Measurements from ENCODE around the gene EHMT1. TPM values are rescaled to one million over a fixed set of nuclear protein-coding genes. Genes with fewer than 3 reads are reported as not detected.
A peak's percentile ranks its signal among the peaks of the same experiment; 100 is the strongest.
"Not testable (repeated sequence)": the region's sequence is repeated elsewhere in the genome, so short reads cannot be mapped to it uniquely, and the experiment has no call there.

The EHMT1 gene
- total RNA-seq, 2 experiments from 2014 or later = 112 to 115 TPM

DNA sequence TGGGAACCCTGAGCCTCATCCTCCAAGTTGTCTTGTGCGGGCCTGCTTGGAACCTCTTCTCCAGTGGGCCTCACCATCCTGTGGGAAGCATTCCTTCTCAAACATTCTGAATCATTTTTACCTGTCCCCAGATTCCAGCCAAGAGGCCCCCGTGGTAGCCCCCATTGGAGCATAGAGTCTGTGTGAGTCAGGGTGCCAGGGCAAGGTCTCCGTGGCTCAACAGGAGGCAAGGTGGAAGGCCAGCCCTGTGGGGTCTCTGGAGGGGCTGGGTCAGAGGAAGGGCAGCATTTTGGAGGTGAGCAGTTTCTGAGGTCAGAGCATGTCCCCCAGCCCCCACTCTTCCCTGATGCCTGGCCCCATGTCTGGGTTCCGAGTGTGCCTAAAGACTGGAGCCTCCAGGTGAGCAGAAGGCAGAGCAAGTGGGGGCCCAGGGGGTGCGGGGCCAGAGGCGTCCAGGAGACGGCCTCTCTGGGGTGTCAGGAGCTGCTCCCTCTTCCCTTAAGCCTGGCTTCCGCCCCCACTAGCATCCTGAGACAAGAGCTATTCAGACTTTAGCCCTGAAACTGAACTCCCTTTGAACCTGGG, 260.9 kb downstream of the EHMT1 start:
- Mint-ChIP-seq H3K4me1 (ENCODE audit: low read depth) (peaks cover 2% of the 10 kb centered on the region), H3K27me3 (ENCODE audit: low read depth) (peaks cover 11% of the 10 kb centered on the region), H3K9me3 (ENCODE audit: insufficient read depth) (no peaks in the 10 kb centered on the region), H3K4me3 (no peak overlapping the region), H3K36me3 (ENCODE audit: low read depth) (peaks cover 3% of the 10 kb centered on the region), H3K27ac (no peak overlapping the region)
- DNase-seq (no peak), ATAC-seq (no peak)
- ChIA-PET POLR2A (no interaction called here), CTCF (no interaction called here)

DNA sequence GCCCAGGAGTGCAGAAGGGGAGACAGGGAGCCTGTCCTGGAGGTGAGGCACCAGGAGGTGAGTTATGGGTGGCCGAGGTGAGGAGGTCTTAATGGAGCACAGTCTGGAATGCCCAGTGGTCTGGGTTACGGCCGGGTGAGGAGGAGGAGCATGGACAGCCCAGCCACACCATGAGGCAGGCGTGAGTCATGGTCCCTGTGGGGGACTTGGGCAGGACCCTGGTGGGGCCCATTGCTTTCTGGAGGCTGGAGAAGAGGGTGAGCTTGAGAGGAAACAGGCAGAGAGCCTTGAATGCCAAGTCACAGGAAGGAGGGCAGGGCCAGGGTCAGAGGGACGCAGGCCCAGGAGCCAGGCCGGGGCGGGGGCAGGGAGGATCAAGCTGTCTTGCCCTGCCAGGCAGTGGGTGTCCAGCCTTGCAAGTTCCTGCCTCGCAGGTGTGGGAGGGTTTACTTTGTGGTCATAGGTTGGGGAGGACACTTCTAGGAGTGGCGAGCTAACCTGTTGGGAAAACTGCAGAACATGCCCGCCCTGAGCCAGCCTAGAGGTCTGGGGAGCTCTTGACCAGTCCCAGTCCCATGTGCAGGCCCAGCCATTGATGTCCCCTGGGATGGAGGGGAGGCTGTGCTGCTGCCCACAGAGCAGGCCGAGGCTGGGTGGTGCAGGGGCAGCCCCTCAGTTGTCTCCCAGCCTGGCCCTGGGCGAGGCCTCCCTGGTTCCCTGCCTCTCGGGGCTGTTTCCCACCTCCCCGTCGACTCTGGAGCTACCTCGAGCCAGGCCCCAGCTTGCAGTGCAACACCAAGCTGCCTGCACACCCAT, 261.6 kb downstream of the EHMT1 start:
- ATAC-seq (no peak), DNase-seq (no peak)
- POLR2A ChIA-PET = no interaction called here
- Mint-ChIP-seq H3K9me3 (ENCODE audit: insufficient read depth) (no peaks in the 10 kb centered on the region), H3K27me3 (ENCODE audit: low read depth) (peaks cover 11% of the 10 kb centered on the region), H3K4me3 (no peak overlapping the region), H3K27ac (no peak overlapping the region), H3K4me1 (ENCODE audit: low read depth) (peaks cover 2% of the 10 kb centered on the region), H3K36me3 (ENCODE audit: low read depth) (peaks cover 3% of the 10 kb centered on the region)
- CTCF ChIA-PET = no interaction called here

DNA sequence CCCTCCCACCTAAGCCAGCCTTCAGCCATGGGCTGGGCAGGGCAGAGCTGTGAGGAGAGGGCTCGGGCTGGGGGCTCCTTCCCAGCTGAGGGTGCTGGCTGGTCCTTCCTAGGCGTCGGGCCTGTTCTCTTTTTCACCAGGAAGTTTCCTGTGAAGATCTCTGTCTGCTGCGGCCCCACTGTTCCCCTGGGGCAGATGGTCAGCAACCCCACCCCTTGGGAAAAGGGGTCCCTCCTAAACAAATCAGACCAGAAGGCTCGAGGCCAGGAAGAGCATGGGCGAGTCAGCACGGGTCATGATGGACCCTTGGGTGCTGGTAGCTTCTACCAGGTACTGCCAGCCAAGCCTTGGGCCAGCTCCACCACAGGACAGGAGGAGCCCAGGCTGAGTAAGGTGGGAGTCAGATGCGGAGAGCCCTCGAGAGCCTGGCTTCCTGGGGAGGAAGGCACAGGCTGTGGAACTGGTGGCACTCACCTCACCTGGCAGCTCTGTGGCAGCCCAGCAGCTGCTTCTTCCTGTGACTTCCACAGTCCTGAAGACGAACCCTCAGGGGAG, 262.2 kb downstream of the EHMT1 start:
- Mint-ChIP-seq H3K4me1 (ENCODE audit: low read depth) (peaks cover 2% of the 10 kb centered on the region), H3K27me3 (ENCODE audit: low read depth) (peaks cover 11% of the 10 kb centered on the region), H3K36me3 (ENCODE audit: low read depth) (peaks cover 3% of the 10 kb centered on the region), H3K4me3 (no peak overlapping the region), H3K27ac (no peak overlapping the region), H3K9me3 (ENCODE audit: insufficient read depth) (no peaks in the 10 kb centered on the region)
- POLR2A ChIA-PET = no interaction called here
- ATAC-seq (no peak), DNase-seq (no peak)
- CTCF ChIA-PET = no interaction called here

GRCh38 chr9:137881591-137882505, 263.0 kb downstream of the EHMT1 start:
- Mint-ChIP-seq H3K4me1 (ENCODE audit: low read depth) (no peaks in the 10 kb centered on the region), H3K9me3 (ENCODE audit: insufficient read depth) (no peaks in the 10 kb centered on the region), H3K4me3 (no peak overlapping the region), H3K27me3 (ENCODE audit: low read depth) (peaks cover 5% of the 10 kb centered on the region), H3K36me3 (ENCODE audit: low read depth) (no peaks in the 10 kb centered on the region), H3K27ac (no peak overlapping the region)
- CTCF ChIA-PET = no interaction called here
- no peak for DNase-seq
- POLR2A ChIA-PET = no interaction called here
- ATAC-seq = no peak

GRCh38 chr9:137882506-137882821, 263.7 kb downstream of the EHMT1 start:
- H3K4me1 Mint-ChIP-seq (ENCODE audit: low read depth) = no peaks in the 10 kb centered on the region
- H3K9me3 Mint-ChIP-seq (ENCODE audit: insufficient read depth) = no peaks in the 10 kb centered on the region
- H3K36me3 Mint-ChIP-seq (ENCODE audit: low read depth) = no peaks in the 10 kb centered on the region
- H3K27ac Mint-ChIP-seq = no peak overlapping the region
- CTCF ChIA-PET = no interaction called here
- H3K27me3 Mint-ChIP-seq (ENCODE audit: low read depth) = peaks cover 5% of the 10 kb centered on the region
- POLR2A ChIA-PET = no interaction called here
- ATAC-seq (no peak), DNase-seq (no peak)
- H3K4me3 Mint-ChIP-seq = no peak overlapping the region

DNA sequence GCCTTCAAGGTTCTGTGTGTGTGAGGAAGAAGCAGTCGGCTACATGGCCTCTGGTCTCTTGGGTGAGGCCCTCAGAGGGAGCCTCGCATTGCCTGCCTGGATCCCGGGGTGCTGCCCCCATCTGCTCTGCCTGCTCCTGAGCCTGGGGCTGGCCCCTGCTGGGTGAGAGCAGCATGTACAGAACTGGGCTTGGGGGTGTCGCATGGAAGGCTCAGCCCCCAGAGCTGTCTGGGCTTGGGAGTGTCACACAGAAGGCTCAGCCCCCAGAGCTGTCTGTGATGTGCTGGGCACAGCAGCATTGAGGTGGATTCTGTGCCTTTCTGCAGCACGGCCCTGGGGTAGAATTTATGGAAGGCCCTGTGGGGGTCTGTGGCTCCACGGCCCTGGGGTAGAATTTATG, 265.2 kb downstream of the EHMT1 start:
- H3K27ac Mint-ChIP-seq; H3K36me3 Mint-ChIP-seq (ENCODE audit: low read depth); H3K27me3 Mint-ChIP-seq (ENCODE audit: low read depth); POLR2A ChIA-PET; CTCF ChIA-PET; H3K4me1 Mint-ChIP-seq (ENCODE audit: low read depth); DNase-seq; H3K4me3 Mint-ChIP-seq; ATAC-seq; H3K9me3 Mint-ChIP-seq (ENCODE audit: insufficient read depth): not testable (repeated sequence)

GRCh38 chr9:137884547-137884946, 265.7 kb downstream of the EHMT1 start:
- H3K36me3 Mint-ChIP-seq (ENCODE audit: low read depth); H3K27me3 Mint-ChIP-seq (ENCODE audit: low read depth); CTCF ChIA-PET; H3K27ac Mint-ChIP-seq; H3K9me3 Mint-ChIP-seq (ENCODE audit: insufficient read depth); POLR2A ChIA-PET; H3K4me1 Mint-ChIP-seq (ENCODE audit: low read depth); H3K4me3 Mint-ChIP-seq: not testable (repeated sequence)
- peak; percentile 41 for DNase-seq
- ATAC-seq = peak; percentile 61

DNA sequence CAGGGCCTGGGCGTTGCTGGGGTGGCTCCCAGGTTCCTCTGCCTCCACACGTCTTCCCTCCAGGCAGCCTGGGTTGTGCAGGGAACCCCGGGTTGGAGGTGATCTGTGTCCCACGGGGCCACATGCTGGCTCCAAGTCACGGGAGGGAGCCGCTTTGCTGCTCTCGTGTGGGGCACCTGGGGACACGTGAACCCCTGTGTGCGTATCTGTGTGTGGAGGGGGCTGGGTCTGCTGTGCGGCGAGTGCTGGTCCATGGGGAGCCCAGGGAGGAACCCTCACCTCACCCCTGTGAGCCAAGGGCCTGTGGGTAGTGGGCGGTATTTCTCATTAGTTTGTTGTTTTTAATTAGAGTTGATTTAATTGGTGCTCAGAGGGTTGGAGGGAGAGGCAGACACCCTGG, 266.3 kb downstream of the EHMT1 start:
- POLR2A ChIA-PET; H3K27ac Mint-ChIP-seq; DNase-seq; H3K36me3 Mint-ChIP-seq (ENCODE audit: low read depth); CTCF ChIA-PET; H3K9me3 Mint-ChIP-seq (ENCODE audit: insufficient read depth); H3K4me1 Mint-ChIP-seq (ENCODE audit: low read depth); ATAC-seq; H3K27me3 Mint-ChIP-seq (ENCODE audit: low read depth); H3K4me3 Mint-ChIP-seq: not testable (repeated sequence)

Small RNA genes within 50 kb of the gene (microRNA-seq; reads per million reads assigned to microRNA genes)
- gene MIR602 = not detected

Other genes starting within 250 kb of the EHMT1 start
- 10 to 100 TPM in 1 of 2 experiments, 1 to 10 TPM in 1; 10.0 to 10.9 TPM for gene EXD3, start 195.8 kb upstream of the EHMT1 start, total RNA-seq
- under 1 TPM; 0.52 to 0.58 TPM for gene NOXA1, start 195.6 kb upstream of the EHMT1 start, total RNA-seq
- not detected for gene ENTPD8, start 177.6 kb upstream of the EHMT1 start, total RNA-seq
- 10 to 100 TPM; 55.0 to 59.0 TPM for gene NSMF, start 159.7 kb upstream of the EHMT1 start, total RNA-seq
- gene PNPLA7, start 68.6 kb upstream of the EHMT1 start, total RNA-seq = 1 to 10 TPM; 3.4 to 3.7 TPM
- 10 to 100 TPM; 51.4 to 55.5 TPM for gene MRPL41, start 67.1 kb upstream of the EHMT1 start, total RNA-seq
- gene DPH7, start 40.1 kb upstream of the EHMT1 start, total RNA-seq = 10 to 100 TPM; 36.8 to 37.1 TPM
- 10 to 100 TPM; 35.4 to 38.3 TPM for gene ZMYND19, start 28.5 kb upstream of the EHMT1 start, total RNA-seq
- 10 to 100 TPM; 42.3 to 45.1 TPM for gene ARRDC1, start 13.3 kb upstream of the EHMT1 start, total RNA-seq